ENCODE results near the gene SGCG.

The SGCG gene

GRCh38 chr13:23365652-23366051 lies 184.9 kb downstream of the SGCG start:
- Histone ChIP-seq H3K36me3 (replicated peaks) (peaks cover 83% of the 10 kb centered on the region), H3K27ac (no peak overlapping the region), H3K4me3 (ENCODE audit: low read depth, low read length) (no peak overlapping the region), H3K27me3 (replicated peaks) (no peaks in the 10 kb centered on the region)
- in situ Hi-C loops (cut with HindIII; ENCODE audit: low pct_ligation_motif_present, low sequenced_read_pairs): no loop called here
- no peak for TF ChIP-seq CTCF (IDR thresholded peaks at IDR 0.05; ENCODE audit: low read depth, low read length, missing control alignments)
- DNase-seq: no peak

GRCh38 chr13:23367907-23368306 lies 187.1 kb downstream of the SGCG start:
- Histone ChIP-seq H3K4me3 (ENCODE audit: low read depth, low read length) (no peak overlapping the region), H3K36me3 (replicated peaks) (peaks cover 79% of the 10 kb centered on the region), H3K27ac (no peak overlapping the region), H3K27me3 (replicated peaks) (no peaks in the 10 kb centered on the region)
- no peak for DNase-seq
- in situ Hi-C loops (cut with HindIII; ENCODE audit: low pct_ligation_motif_present, low sequenced_read_pairs): no loop called here
- no peak for TF ChIP-seq CTCF (IDR thresholded peaks at IDR 0.05; ENCODE audit: low read depth, low read length, missing control alignments)

GRCh38 chr13:23372264-23372906 lies 191.6 kb downstream of the SGCG start:
- in situ Hi-C loops (cut with HindIII; ENCODE audit: low pct_ligation_motif_present, low sequenced_read_pairs): no loop called here
- Histone ChIP-seq H3K27me3 (replicated peaks) (no peaks in the 10 kb centered on the region), H3K4me3 (ENCODE audit: low read depth, low read length) (no peak overlapping the region), H3K36me3 (replicated peaks) (peaks cover 39% of the 10 kb centered on the region), H3K27ac (peak overlapping the region; percentile 5)
- no peak for TF ChIP-seq CTCF (IDR thresholded peaks at IDR 0.05; ENCODE audit: low read depth, low read length, missing control alignments)
- peak; percentile 17 for DNase-seq

All from brain microvascular endothelial cell (primary cell).